Suppressor macrophage treated with lipopolysaccharide for 4 hours (primary cell): Measurements from ENCODE around the gene FUT7.
"Not testable (repeated sequence)": the region's sequence is repeated elsewhere in the genome, so short reads cannot be mapped to it uniquely, and the experiment has no call there.

Experiments
- DNase-seq: peaks from one replicate; pipeline ENCODE4 v3.0.0-alpha.2; 2020

Gene FUT7

DNA sequence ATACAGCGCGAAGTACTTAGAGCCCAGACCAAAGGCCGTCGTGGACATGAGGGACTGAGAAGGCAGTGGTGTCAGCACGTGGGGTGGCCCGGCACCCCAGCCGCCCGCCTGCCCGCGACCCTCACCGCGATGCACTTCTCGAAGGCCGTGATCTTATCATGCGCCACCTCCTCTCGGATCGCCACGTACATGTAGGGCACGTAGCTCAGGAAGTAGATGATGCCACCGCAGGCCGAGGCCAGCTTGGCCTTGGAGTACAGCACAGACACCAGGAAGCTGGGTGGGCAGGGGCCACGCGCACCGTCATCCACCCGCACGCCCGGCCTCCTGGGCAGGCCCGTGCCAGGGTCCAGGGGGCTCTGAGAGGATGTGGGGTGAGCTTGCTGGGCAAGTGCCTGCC lies 14.8 kb downstream of the FUT7 start:
- DNase-seq: no peak

- no peak for DNase-seq
Measured at GRCh38 chr9:137016436-137016835, 15.5 kb downstream of the FUT7 start.

- no peak for DNase-seq
Measured at GRCh38 chr9:137015976-137016375, 15.9 kb downstream of the FUT7 start.

DNA sequence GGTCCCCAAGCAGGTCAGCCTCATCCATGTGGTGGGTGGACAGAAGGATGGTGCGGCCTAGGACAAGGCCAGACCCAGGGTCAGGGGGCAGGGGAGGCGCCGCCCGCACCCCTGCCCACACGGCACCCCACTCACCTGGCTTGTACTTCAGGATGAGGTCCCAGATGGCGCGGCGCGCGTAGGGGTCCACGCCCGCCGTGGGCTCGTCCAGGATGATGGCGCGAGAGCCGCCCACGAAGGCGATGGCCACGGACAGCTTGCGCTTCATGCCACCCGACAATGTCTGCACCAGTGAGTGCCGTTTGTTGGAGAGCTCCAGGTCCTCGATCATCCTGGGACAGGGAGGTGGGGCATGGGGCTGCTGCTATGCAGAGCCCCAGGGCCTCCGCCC lies 16.4 kb downstream of the FUT7 start:
- no peak for DNase-seq

DNA sequence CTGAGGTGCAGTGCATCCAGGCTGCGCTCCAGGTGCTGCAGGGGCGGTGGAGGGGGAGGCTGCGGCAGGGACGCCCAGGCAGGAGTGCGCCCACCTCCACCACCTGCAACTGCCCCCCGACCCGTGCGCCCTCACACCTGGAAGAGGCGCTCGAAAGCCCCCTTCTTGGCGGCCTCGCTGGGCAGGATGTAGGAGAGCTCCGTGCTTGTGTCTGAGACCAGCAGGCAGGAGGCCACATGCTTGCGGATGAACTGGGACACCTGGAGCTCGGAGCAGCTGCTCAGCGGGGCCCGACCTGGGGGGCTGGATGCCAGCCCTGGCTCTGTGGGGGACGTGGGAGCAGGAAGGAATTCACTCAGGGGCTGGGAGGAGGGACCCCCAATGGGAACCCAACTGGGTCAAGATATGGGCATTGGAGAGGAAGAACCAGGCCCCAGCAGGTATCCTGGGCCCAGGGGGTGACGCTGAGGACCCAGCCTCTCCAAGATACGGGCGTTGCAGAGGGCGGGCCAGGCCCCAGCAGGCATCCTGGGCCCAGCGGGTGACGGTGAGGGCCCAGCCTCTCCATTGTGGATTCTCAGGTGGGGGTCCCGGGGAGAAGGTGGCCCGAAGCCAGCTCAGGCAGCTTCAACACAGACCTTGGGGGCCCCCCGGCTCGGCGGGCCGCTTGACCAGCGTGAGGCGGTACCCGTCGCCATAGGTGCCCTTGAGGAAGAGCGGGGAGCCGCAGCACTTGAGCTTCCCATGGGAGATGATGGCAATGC lies 16.9 kb downstream of the FUT7 start:
- no peak for DNase-seq

- no peak for DNase-seq
Measured at GRCh38 chr9:137014166-137014565, 17.7 kb downstream of the FUT7 start.

- no peak for DNase-seq
Measured at GRCh38 chr9:137013571-137013940, 18.3 kb downstream of the FUT7 start.

DNA sequence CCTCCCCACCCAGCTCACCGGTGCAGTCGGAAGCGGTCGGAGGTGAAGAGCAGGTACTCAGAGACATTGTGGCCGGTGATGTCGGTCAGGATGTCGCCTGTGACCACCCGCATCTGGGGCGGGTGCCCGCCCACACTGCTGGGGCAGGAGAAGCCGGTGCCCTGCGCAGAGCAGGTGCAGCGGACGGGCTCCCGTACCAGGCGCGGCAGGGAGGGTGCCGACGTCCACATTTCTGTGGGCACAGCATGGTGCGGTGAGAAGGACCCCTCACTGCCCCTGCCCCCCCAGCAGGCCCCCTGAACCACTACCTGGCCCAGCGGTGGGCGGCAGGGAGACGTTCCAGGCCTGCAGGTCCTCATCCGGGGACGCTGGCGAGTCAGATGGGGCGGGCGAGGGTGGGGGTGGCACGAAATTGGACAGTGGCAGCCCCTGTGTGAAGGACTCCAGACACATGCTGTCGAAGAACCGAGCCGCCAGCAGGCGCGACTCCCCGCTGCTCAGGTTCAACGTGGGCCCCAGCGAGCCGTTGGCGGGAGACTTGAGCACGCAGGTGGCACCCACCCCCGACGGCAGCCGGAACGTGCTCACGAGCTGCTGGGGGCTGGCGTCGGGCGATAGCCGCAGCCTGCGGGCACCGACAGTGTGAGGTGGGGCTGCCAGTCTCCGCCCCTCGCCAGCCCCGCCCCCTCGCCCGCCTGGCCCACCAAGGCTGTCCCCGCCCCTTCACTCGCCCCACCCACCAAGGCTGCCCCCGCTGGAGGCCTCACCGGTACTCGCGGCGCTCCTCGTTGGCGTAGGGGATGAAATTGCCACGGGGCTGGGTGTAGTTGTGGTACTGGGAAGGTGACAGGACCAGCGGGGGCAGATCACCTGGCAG lies 19.0 kb downstream of the FUT7 start:
- no peak for DNase-seq

GRCh38 chr9:137011907-137012675 lies 19.8 kb downstream of the FUT7 start:
- no peak for DNase-seq

DNA sequence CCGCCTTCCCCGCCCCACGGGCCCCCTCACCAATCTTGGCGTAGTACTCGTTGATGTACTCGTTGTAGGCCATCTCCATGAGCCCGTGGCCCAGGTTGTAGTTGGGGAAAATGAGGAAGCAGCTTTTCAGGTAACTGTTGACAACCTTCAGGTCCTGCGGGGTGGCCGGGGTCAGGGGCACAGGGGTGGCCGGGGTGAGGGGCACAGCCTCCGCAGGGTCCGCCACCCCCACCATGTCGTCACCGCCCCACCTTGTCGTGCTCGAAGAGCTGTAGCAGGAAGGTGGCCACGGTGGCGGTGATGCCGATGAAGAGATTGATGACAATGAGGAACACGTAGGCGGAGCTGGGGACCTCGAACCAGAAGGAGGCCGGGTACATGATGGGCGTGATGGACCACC lies 20.7 kb downstream of the FUT7 start:
- no peak for DNase-seq

DNA sequence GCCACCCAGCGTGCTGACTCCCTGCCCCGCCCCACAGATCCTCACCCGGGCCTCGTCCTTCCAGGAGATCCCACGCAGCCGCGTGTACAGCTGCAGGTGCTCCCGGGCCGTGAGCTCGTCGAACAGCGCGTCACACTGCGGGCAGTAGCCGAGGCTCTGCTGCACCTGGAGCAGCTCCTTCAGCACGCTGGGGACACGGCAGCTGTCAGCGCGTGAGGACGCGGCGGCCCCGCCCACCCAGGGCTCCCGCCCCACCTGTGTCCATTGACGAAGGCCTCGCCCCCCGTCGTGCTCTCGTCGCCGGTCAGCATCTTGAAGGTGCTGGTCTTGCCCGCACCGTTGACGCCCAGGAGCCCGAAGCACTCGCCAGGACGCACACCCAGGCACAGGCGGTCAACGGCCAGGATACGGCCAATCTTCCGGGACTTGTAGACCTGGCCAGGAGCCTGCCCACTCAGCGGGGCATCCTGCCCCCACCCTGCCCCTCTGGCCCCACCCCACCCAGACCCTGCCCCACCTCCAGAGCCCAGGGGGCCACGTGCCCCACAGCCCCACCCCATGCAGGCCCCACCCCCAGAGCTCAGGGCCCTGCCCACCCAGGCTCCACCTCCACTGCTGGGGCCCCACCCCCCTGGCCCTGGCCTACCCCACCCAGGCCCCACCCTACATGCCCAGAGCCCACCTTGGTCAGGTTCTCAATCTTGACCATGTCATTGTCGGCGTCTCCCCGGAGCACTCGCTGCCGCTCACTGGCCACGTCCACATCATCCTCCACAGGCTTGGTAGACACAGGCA lies 21.8 kb downstream of the FUT7 start:
- no peak for DNase-seq

GRCh38 chr9:137009217-137009616 lies 22.7 kb downstream of the FUT7 start:
- DNase-seq: no peak

- no peak for DNase-seq
Measured at GRCh38 chr9:137008312-137008711, 23.6 kb downstream of the FUT7 start.

- no peak for DNase-seq
Measured at GRCh38 chr9:137007816-137008270, 24.0 kb downstream of the FUT7 start.

- no peak for DNase-seq
Measured at GRCh38 chr9:137007108-137007815, 24.6 kb downstream of the FUT7 start.

- DNase-seq: no peak
Measured at GRCh38 chr9:137006116-137007003, 25.5 kb downstream of the FUT7 start.

GRCh38 chr9:137004285-137004684 lies 27.6 kb downstream of the FUT7 start:
- DNase-seq: not testable (repeated sequence)

DNA sequence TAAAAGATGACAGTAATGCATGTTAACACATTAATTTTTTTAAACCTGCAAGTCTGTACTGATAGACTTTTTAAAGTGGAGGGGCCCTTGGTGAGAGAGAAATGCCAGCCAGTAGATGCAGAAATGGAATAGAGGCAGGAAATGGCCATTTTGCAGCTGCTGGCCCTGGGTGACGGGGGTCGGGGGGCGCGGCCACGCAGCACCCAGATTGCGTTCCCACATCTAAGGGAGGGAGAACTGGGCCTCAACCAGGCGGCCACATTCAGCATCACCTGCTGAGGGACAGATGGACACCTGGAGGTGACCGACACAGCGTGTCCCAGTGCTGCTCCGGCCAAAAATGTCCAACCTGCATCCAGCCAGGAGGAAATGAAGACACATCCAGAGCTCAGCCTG lies 29.2 kb downstream of the FUT7 start:
- no peak for DNase-seq

GRCh38 chr9:137001857-137002645 lies 29.8 kb downstream of the FUT7 start:
- no peak for DNase-seq
